Right kidney (tissue), 1 donor: ENCODE measurements around the gene CCR5AS.

Experiments used
- DNase-seq: peaks from one replicate; pipeline ENCODE4 v3.0.0-alpha.2; 2016

CCR5AS gene

GRCh38 chr3:46375218-46375617 is 31.6 kb downstream of the CCR5AS start:
- DNase-seq: no peak

- no peak for DNase-seq
Measured at GRCh38 chr3:46374755-46375154, 32.1 kb downstream of the CCR5AS start.

GRCh38 chr3:46372492-46373359 is 34.1 kb downstream of the CCR5AS start:
- DNase-seq: no peak

- no peak for DNase-seq
Measured at GRCh38 chr3:46371519-46372340, 35.1 kb downstream of the CCR5AS start.

GRCh38 chr3:46370839-46371518 is 35.9 kb downstream of the CCR5AS start, which contains the start of gene CCR5:
CCR5 (plus strand) TSS chr3:46370946; CDS start chr3:46372903, 1,957 bp downstream.
- no peak for DNase-seq

GRCh38 chr3:46369675-46370132 is 37.2 kb downstream of the CCR5AS start:
- DNase-seq: no peak

- DNase-seq: no peak
Measured at GRCh38 chr3:46369151-46369550, 37.7 kb downstream of the CCR5AS start.

- DNase-seq: no peak
Measured at GRCh38 chr3:46368569-46368968, 38.3 kb downstream of the CCR5AS start.

- DNase-seq: no peak
Measured at GRCh38 chr3:46367811-46368210, 39.1 kb downstream of the CCR5AS start.

- DNase-seq: no peak
Measured at GRCh38 chr3:46365737-46366524, 40.9 kb downstream of the CCR5AS start.

- no peak for DNase-seq
Measured at GRCh38 chr3:46365041-46365440, 41.8 kb downstream of the CCR5AS start.

- no peak for DNase-seq
Measured at GRCh38 chr3:46361408-46362283, 45.2 kb downstream of the CCR5AS start.

- no peak for DNase-seq
Measured at GRCh38 chr3:46360907-46361306, 46.0 kb downstream of the CCR5AS start.

- DNase-seq: no peak
Measured at GRCh38 chr3:46359733-46360493, 47.0 kb downstream of the CCR5AS start.

- DNase-seq: no peak
Measured at GRCh38 chr3:46358466-46358865, 48.4 kb downstream of the CCR5AS start.

GRCh38 chr3:46356909-46357308 is 50.0 kb downstream of the CCR5AS start:
- DNase-seq: no peak

- no peak for DNase-seq
Measured at GRCh38 chr3:46356276-46356675, 50.6 kb downstream of the CCR5AS start.

GRCh38 chr3:46354984-46355383 is 51.9 kb downstream of the CCR5AS start:
- no peak for DNase-seq

- DNase-seq: no peak
Measured at GRCh38 chr3:46354478-46354877, 52.4 kb downstream of the CCR5AS start.
